Esophagus squamous epithelium (tissue), 5 donors: ENCODE data around the gene B3GALT4. TPM values are rescaled to one million over a fixed set of nuclear protein-coding genes. Genes with fewer than 3 reads are reported as not detected.

ENCODE experiments used
- DNase-seq: peaks from one replicate; lab custom pipeline; 2025; lab: John Stamatoyannopoulos, UW
- H3K27ac ChIP-seq, 4 donors: fragments of 200-600 bp; sonication (generic); one replicate each; pipeline ENCODE4 v1.5.1; 2016 to 2019; ENCODE audit warnings: mild to moderate bottlenecking in 1 of 4
- H3K27me3 ChIP-seq, 4 donors: fragments of 200-600 bp; sonication (generic); 1 replicate in 3 of 4; 2 replicates in 1 of 4; pipeline versions ENCODE4 v1.5.1 to v1.6.0; 2017 to 2021; ENCODE audit warnings: antibody characterized with exemption in 1 of 4
- H3K36me3 ChIP-seq, 3 donors: fragments of 200-600 bp; sonication (generic); one replicate each; pipeline ENCODE4 v1.5.1; 2016 to 2019
- H3K4me1 ChIP-seq, 3 donors: fragments of 200-600 bp; sonication (generic); one replicate each; pipeline ENCODE4 v1.5.1; 2017 to 2019
- H3K4me3 ChIP-seq, 4 donors: fragments of 200-600 bp; sonication (generic); 1 replicate in 3 of 4; 2 replicates in 1 of 4; pipeline ENCODE4 v1.5.1; 2016 to 2019; ENCODE audit warnings: mild to moderate bottlenecking in 2 of 4, moderate library complexity in 1 of 4
- H3K9me3 ChIP-seq, 3 donors: fragments of 200-600 bp; sonication (generic); one replicate each; pipeline ENCODE4 v1.5.1; 2016 to 2019
- POLR2A ChIP-seq, 4 donors: fragments of 450-650 bp; IDR thresholded peaks; one replicate each; pipeline ENCODE4 v1.6.1; 2017; ENCODE audit warnings: antibody characterized with exemption in 4 of 4, mild to moderate bottlenecking in 4 of 4, moderate library complexity in 3 of 4
- WGBS, 2 donors: methylation state at CpG; one replicate each; pipeline ENCODE4 v1.1.5; 2018; 5-methylcytosine and 5-hydroxymethylcytosine counted together
- intact Hi-C: fragments of 100-400 bp; cut with DNase I; formaldehyde crosslinking; loops from one replicate; pipeline ENCODE4 v1.15.0; 2022
- total RNA-seq, 4 donors: library from RNA; depleted of rRNA; stranded (reverse); fragments of >200 nt; gene quantifications; one replicate each; pipeline ENCODE4 v1.1.0, GENCODE V29; 2016
- TF ChIP-seq, protein P1 (sequence below), 6 experiments: fragments of 450-650 bp in 4 of 6; fragments of 200-600 bp in 2 of 6; sonication (generic) in 2 of 6; IDR thresholded peaks; one replicate each; pipeline ENCODE4 v1.5.1; 2016 to 2019; ENCODE audit warnings: antibody characterized with exemption in 6 of 6, mild to moderate bottlenecking in 4 of 6, moderate library complexity in 4 of 6
- donor health status: DM: yes; HTN: yes; CAD: no.

The B3GALT4 gene
- total RNA-seq, 4 donors from 2014 or later, result 9.4 to 31.1 (median 15.0) TPM

- intact Hi-C loops, result loop anchor here (10.0 kb wide), 1 partner anchor 233 kb away; the partner anchor contains the start of gene HLA-DOA
- Histone ChIP-seq H3K27ac (no peak overlapping the region), H3K9me3 (no peaks in the 10 kb centered on the region), H3K4me1 (no peaks in the 10 kb centered on the region), H3K27me3 (peaks cover 0 to 75% (median 3%) of the 10 kb centered on the region in 4 donors), H3K4me3 (no peak overlapping the region), H3K36me3 (no peaks in the 10 kb centered on the region)
- DNase-seq, result no peak
- TF ChIP-seq POLR2A (IDR thresholded peaks at IDR 0.05), result no peak
- TF ChIP-seq, protein P1, sequence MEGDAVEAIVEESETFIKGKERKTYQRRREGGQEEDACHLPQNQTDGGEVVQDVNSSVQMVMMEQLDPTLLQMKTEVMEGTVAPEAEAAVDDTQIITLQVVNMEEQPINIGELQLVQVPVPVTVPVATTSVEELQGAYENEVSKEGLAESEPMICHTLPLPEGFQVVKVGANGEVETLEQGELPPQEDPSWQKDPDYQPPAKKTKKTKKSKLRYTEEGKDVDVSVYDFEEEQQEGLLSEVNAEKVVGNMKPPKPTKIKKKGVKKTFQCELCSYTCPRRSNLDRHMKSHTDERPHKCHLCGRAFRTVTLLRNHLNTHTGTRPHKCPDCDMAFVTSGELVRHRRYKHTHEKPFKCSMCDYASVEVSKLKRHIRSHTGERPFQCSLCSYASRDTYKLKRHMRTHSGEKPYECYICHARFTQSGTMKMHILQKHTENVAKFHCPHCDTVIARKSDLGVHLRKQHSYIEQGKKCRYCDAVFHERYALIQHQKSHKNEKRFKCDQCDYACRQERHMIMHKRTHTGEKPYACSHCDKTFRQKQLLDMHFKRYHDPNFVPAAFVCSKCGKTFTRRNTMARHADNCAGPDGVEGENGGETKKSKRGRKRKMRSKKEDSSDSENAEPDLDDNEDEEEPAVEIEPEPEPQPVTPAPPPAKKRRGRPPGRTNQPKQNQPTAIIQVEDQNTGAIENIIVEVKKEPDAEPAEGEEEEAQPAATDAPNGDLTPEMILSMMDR (IDR thresholded peaks at IDR 0.05), result no peak
- 53 to 58% methylated on average over 2 of the region's 2 CpGs for WGBS, 2 donors
Observed at GRCh38 chr6:33237741-33238140, 39.2 kb upstream of the B3GALT4 start.

DNA sequence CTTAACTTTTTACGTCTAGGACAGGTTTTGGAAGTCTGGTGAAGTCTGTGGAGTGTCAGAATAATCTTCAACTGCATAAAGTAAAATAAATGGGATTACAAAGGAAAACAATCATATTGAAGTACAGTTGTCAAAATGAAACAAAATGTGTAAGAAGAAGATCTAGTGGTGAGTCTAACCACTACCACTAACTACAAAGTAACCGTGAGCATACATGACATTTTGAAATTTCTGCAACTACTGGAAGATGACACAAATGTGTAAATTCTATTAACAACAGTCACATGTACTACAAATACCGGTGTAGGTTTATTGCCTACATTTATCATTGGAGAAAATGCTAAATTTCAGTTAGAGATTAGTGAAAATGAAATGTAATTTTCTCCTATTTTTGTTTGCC lies 35.0 kb upstream of the B3GALT4 start:
- H3K4me3 ChIP-seq, result no peak overlapping the region
- DNase-seq, result no peak
- intact Hi-C loops, result no loop called here
- peaks cover 0 to 47% (median 0%) of the 10 kb centered on the region in 4 donors for H3K27me3 ChIP-seq
- no peaks in the 10 kb centered on the region for H3K36me3 ChIP-seq
- TF ChIP-seq, protein P1 (IDR thresholded peaks at IDR 0.05), result no peak
- no peak for TF ChIP-seq POLR2A (IDR thresholded peaks at IDR 0.05)
- no peaks in the 10 kb centered on the region for H3K9me3 ChIP-seq
- no peaks in the 10 kb centered on the region for H3K4me1 ChIP-seq
- no peak overlapping the region for H3K27ac ChIP-seq
- 43 to 49% methylated on average over 3 of the region's 3 CpGs for WGBS, 2 donors

GRCh38 chr6:33243476-33243875 lies 33.4 kb upstream of the B3GALT4 start:
- peaks cover 0 to 10% (median 6%) of the 10 kb centered on the region in 3 donors for H3K4me1 ChIP-seq
- no peak for DNase-seq
- H3K27ac ChIP-seq, result no peak overlapping the region
- no peak overlapping the region for H3K4me3 ChIP-seq
- TF ChIP-seq, protein P1 (IDR thresholded peaks at IDR 0.05), result no peak
- TF ChIP-seq POLR2A (IDR thresholded peaks at IDR 0.05), result no peak
- 28 to 46% methylated on average over 1 of the region's 1 CpG for WGBS, 2 donors
- intact Hi-C loops, result no loop called here
- no peaks in the 10 kb centered on the region for H3K9me3 ChIP-seq
- H3K27me3 ChIP-seq, result peaks cover 0 to 34% (median 0%) of the 10 kb centered on the region in 4 donors
- H3K36me3 ChIP-seq, result no peaks in the 10 kb centered on the region

DNA sequence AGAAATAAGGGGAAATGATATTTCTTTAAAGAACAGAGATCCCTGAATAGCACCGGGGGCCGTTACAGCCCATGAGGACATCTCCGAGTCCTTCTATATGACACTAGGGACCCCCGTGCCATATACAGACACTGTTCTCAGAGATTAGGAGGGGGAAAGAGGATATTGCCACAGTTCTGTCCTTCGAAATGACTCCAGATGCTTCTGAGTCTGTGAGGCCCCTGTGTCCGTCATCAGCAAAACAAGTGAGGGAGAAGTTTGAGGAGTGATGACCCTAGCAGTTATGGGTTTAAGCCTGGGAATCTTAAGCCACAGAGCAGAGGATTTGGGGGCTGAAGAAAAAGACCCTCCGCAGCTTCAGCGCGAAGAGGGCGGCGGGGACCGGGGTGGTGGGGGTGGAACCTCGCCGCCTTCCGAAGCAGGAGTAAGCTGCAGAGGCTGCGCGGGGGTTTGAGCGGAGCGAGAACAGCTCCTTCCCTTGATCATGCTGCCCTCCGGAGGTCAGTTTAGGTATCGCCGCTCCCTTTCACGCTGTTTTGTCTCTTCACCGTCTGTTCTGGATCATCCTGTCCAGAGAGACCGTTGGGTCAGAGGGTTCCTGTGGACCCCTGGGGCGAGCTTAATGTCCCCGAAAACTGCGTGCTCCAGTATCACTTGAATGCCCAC lies 28.8 kb upstream of the B3GALT4 start:
- Histone ChIP-seq H3K27me3 (peaks cover 0 to 3% (median 0%) of the 10 kb centered on the region in 4 donors), H3K36me3 (peaks cover 0 to 19% (median 0%) of the 10 kb centered on the region in 3 donors), H3K4me1 (peaks cover 13 to 32% (median 23%) of the 10 kb centered on the region in 3 donors), H3K27ac (peak overlapping the region; percentile 92 to 99 (median 98)), H3K4me3 (peak overlapping the region; percentile 38 to 74 (median 64)), H3K9me3 (no peaks in the 10 kb centered on the region)
- no peak for TF ChIP-seq POLR2A (IDR thresholded peaks at IDR 0.05)
- TF ChIP-seq, protein P1 (IDR thresholded peaks at IDR 0.05), result peak; percentile 81 to 98 (median 94)
- peak; percentile 60 for DNase-seq
- intact Hi-C loops, result loop anchor here (5.0 kb wide), 2 partner anchors 86 to 126 kb away; no protein-coding TSS in a partner anchor
- WGBS, 2 donors, result 3 to 4% methylated on average over 22 to 26 of the region's 28 CpGs

DNA sequence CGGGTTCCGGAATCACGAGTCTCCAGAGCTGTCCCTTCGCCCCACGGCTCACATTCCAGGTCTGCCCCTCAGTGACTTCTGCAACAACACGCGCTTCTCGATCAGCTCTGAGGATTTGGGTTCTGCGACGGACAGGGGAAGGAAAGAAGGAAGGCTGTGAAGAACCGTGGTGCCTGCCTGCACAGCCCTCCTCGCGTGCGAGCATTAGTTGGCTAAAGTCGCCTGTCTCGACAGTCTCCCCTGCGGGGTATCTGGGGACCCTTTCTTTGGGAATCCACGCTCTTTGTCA lies 28.3 kb upstream of the B3GALT4 start:
- peak overlapping the region; percentile 38 to 74 (median 64) for H3K4me3 ChIP-seq
- peaks cover 0 to 19% (median 0%) of the 10 kb centered on the region in 3 donors for H3K36me3 ChIP-seq
- intact Hi-C loops, result loop anchor here (5.0 kb wide), 2 partner anchors 86 to 126 kb away; no protein-coding TSS in a partner anchor
- TF ChIP-seq, protein P1 (IDR thresholded peaks at IDR 0.05), result peak in 1 of 6 experiments; percentile 7
- TF ChIP-seq POLR2A (IDR thresholded peaks at IDR 0.05), result no peak
- peak overlapping the region; percentile 92 to 99 (median 98) for H3K27ac ChIP-seq
- H3K27me3 ChIP-seq, result peaks cover 0 to 3% (median 0%) of the 10 kb centered on the region in 4 donors
- no peaks in the 10 kb centered on the region for H3K9me3 ChIP-seq
- 0% methylated on average over 10 to 18 of the region's 18 CpGs for WGBS, 2 donors
- DNase-seq, result peak; percentile 60
- H3K4me1 ChIP-seq, result peaks cover 13 to 32% (median 23%) of the 10 kb centered on the region in 3 donors
